Left renal cortex interstitium (tissue), 4 donors: Measurements from ENCODE around the gene DGKD. TPM values are rescaled to one million over a fixed set of nuclear protein-coding genes. Genes with fewer than 3 reads are reported as not detected.
A peak's percentile ranks its signal among the peaks of the same experiment; 100 is the strongest.
"Not testable (repeated sequence)": the region's sequence is repeated elsewhere in the genome, so short reads cannot be mapped to it uniquely, and the experiment has no call there.

Source experiments
- DNase-seq, 4 donors: peaks; one replicate each; pipeline ENCODE4 v3.0.0-alpha.2; 2013; ENCODE audit warnings: low read depth in 4 of 4, low spot score in 2 of 4, missing footprints in 1 of 4
- polyA plus RNA-seq, 4 donors: library from polyadenylated mRNA; unstranded; fragments of 120-200 nt; gene quantifications; one replicate each; pipeline ENCODE4 v1.2.1, GENCODE V29; 2013; ENCODE audit not compliant: insufficient read length in 4 of 4

The DGKD gene
- polyA plus RNA-seq, 4 donors: 16.9 to 36.2 (median 26.8) TPM

- no peak for DNase-seq
These were observed 29.7 kb downstream of the DGKD start for GRCh38 chr2:233384015-233384414.

GRCh38 chr2:233384811-233385488, 30.7 kb downstream of the DGKD start:
- no peak for DNase-seq

- DNase-seq: no peak
These were observed 31.3 kb downstream of the DGKD start for GRCh38 chr2:233385489-233386044.

DNA sequence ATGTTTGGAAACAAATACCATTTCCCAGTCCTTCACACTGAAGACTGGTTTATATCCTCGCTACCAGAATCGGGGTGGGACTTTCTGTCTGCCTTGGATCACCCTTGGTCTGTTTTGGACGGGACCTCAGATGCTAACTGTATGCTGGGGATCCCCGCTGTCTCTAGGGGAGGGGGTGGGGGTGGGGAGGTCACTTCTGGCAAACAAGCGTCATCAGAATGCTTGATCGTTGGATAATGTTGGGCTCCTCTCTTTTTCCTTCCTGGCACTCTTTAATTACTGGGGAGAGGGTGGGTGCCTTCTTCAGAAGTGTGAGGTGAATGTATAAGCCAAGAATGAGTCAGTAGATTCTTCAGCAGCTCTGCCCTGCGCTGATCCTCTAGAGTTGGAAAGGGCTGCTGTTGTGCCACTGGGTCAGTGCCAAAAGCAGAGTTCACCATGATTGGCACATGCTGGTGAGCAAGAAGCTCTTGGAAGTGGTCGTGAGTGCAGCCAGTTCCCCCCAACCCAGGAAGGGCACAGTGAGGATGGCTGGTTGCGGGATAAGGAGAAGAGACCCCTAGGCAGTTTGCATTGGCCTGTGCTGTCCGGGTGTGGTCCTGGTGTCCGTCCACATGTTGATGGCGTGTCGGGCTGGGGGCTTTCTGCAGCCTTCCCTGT, 32.2 kb downstream of the DGKD start:
- no peak for DNase-seq

DNA sequence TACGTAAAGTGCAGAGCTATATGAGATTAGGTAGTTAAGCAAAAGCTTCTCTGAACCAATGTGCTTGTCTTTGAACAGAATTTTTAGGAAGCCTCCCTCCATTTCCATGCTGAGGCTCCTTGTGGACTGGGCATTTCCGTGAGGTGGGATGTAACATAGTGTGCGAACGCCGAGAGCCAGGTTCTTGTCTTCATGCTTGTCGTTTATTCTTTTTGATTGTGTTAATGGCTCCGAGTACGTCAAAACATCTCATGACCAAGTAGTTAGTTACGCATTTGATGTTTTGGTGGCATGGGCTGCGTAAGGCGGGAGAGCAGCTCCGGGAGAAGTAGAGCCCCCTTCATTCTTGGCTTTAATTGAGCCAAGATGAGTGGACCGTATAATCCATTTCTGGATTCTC, 32.9 kb downstream of the DGKD start:
- no peak for DNase-seq

DNA sequence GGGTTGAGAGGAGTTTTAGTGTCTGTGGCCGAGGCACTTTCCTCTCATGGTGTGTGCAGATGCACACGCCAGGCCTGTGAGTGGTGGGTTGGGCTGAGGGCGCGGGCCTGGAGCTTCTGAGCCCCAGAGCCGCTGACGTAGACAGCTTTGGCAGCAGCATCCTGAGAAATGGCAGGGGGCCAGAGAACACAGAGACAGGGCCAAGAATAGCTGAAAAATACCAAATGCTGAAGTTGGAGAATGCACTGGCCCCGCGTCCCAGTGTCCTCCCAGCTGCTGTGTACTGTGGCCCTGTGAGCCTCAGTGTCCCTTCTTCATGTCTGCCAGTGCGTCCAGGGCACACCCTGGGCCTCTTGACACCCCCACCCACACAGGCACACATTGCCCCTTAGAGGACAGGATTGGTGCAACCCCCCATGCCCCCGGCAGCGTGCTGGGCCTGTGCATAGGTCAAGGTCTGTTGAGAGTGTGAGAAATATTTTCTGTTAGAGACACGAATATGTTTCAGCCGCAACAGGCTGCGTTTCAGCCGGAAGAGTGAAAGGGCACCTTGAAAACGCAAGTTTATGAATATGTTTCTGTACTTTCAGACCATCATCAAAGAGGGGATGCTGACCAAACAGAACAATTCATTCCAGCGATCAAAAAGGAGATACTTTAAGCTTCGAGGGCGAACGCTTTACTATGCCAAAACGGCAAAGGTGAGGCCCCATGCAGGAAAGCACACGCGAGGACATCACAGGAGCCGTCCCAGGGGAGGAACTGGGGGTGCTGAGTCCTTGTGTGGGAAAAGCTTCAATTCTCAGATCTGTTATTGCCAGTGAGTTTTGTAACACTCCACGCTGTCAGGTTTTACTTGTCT, 33.6 kb downstream of the DGKD start:
- DNase-seq: peak; percentile 48 to 79 (median 74)

DNA sequence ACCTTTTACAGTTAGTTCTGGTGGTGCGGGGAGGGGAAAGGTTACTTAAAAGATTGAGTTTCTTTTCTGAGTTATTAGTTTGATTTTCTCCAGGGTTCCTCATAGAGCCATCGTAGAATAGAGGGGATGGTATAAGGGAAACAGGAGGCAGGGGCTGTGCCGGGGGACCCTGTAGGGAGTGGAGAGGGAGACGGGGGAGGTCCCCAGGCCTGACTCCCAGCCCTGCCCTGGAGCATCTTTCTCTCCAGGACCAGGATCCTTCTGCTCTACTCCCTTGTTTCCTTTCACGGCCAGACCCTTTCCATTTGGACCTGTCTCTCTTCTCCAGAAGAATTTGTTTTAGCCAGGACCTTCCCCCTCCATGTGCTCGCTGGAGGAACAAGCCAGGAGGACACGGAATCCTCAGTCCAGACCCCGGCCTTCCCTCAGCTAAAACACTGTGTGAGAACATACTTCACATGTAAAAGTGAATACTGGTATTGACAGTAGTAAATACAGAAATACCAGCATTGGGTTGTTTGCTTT, 35.4 kb downstream of the DGKD start:
- DNase-seq: no peak

- DNase-seq: no peak
These were observed 41.4 kb downstream of the DGKD start for GRCh38 chr2:233395687-233396086.

GRCh38 chr2:233396726-233397665, 42.7 kb downstream of the DGKD start:
- DNase-seq: not testable (repeated sequence)

DNA sequence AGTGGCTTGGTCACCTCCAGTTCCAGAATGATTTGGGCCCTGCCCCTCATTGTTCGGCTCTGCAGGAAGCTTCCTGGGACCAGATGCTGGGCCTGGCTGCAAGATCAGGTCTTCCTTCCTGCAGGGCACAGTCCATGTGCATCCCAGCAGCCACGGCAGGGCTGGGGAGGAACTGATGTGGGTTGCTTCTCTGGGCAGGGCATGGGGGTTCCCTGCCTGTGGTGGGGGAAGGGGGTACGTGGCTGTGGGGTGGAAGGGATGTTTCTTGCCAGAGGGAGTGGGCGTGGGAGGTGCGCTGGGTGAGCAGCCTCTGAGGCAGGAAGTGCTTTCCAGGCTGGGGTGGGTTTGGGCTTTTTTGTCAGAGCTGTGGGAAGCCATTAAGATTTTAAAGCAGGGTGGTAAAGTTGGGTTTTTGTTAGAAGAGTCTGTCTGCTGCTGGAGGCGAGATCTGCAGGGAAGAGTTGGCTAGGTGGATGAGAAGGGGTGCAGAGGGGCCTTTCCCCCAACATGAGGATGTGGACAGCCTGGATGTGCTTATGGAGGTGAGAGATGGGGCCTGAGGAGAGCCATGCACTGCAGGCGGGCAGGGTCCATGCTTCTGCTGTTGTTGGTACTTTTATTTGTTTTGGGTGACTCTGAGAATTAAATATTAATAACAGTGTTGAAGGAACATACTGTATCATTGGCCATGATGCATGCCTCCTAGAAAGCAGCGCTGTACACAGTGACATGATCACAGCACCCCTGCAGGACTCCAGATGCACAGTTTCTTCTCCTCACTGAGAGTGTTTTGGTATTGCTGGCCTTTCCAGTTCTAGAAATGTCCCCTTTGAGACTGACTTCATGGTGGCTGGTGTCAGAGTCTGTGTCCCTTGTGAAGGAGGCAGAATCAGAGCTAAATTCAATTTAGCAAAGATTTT, 45.3 kb downstream of the DGKD start:
- no peak for DNase-seq

DNA sequence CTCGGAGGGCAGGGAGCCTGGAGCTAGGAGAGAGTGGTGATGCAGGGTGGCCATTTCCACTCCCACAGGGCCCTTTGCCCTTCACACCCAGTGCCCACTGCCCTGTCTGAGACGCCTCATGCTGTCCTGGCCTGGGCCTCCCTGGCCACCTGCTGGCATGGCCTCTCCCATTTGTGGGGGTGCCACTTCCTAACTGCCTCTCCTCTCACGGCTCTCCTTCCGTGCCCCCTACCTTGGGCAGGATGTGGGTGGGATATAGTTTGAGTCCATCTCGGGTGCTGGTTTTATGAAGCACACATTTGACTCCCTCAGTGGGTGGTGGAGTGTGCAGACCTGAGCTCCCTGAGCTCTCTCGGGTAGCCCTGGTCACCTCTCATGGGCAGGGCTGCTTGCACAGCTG, 46.0 kb downstream of the DGKD start:
- no peak for DNase-seq

- no peak for DNase-seq
These were observed 46.7 kb downstream of the DGKD start for GRCh38 chr2:233400961-233401360.

GRCh38 chr2:233402346-233402745, 48.1 kb downstream of the DGKD start:
- no peak for DNase-seq

DNA sequence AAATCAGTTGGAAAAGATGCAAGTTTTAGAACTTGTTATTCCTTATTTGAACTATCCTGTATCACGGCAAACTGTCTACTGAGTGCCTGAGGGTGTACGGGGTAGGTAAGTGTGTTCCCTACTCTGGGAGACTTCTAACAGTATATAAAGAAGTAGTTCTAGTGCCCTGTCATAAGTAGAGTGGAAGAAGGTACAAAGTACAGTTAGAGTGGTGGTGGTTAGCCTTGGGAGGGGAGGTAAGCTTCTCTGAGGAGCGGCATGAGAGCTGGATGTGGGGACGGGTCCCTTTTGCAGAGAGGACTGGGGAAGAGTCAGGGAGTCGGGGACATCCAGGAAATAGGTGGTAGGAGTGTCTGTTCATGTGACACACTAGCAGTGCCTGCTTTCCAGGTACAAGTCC, 48.5 kb downstream of the DGKD start:
- DNase-seq: no peak

- DNase-seq: no peak
These were observed 49.9 kb downstream of the DGKD start for GRCh38 chr2:233404222-233404621.

DNA sequence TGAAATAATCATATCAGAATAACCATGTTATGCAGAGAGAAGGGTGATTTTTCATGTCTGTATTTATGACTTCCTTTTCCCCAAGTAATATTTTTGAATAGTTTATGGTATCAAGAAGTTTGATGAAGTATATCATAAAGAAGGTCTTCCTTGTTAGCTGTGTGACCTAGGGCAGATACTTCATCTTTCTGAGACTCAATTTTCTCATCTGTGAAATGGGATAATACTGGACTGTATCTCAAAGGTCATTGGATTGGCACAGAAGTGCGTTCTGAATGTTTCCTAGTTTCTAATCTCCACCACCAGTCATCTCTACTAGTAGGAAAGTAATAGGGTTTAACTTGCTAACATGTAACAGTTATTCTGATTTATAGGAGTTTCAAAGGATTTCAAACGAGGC, 52.6 kb downstream of the DGKD start:
- no peak for DNase-seq

DNA sequence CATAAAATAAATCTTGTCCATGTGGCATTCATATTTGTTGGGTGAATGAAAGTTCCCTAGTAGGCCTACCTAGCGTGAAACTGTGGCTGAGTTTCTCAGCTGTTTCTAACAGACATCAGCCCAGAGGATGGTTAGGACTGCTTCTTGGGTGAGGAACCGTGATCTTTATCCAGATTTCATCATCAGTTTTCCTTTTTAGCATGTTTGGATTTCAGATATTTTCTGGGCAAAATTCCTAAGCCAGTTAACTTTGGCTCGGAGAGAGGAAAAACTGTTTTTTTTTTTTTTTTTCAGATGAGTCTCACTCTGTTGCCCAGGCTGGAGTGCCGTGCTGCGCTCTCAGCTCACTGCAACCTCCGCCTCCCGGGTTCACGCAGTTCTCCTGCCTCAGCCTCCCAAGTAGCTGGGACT, 53.5 kb downstream of the DGKD start:
- DNase-seq: no peak

DNA sequence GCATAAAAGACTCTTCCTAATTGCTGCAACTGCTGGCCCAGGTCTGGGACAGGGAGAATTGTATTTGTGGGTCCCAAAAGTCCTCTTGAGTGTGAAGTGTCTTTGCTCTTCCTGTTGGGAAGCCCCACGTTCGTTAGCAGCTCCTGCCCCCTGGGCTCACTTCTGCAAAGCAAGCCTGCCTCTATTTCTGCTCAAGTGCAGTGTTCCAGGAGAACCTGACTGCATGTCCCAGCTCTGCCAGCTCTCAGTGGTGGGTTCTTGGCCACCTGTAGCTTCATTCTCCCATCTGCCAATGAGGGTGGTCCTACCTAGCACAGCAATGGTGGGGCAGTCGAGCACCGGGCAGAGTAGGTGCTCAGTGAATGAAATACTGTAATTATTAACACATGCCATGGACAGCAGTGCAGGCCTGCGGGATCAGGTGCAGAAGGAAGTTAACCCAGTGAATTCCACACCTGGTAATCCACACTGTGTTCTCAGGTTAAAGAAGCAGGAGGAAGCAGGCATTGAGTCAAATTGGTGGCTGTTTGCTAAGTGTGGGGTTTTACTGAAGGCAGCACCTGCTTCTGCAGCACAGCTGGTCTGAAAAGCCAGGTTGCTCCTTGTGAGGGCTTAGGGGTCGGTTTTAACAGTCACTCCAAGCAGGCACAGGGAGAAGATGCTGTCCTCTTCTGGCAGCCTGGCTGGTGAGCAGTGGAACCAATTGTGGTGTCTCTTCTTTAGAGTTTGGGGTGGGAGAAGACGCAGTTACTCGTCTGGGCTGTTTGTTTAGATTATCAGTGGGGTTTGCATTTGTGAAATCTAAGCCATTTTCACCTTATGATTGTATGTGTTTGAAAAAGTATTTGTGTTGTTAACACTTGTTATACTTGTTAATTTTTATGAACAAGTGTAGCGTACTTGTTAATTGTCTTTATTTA, 54.3 kb downstream of the DGKD start:
- no peak for DNase-seq
